GM18873 (cell line): ENCODE results near the gene RLBP1.

Experiments used
- ATAC-seq: cut with Tn5 transposase; IDR thresholded peaks from one replicate; pipeline ENCODE4 v1.9.1; 2021; ENCODE audit warnings: mild to moderate bottlenecking, moderate library complexity, moderate number of reproducible peaks; ENCODE audit not compliant: unreplicated experiment, low FRiP score

RLBP1 gene

DNA sequence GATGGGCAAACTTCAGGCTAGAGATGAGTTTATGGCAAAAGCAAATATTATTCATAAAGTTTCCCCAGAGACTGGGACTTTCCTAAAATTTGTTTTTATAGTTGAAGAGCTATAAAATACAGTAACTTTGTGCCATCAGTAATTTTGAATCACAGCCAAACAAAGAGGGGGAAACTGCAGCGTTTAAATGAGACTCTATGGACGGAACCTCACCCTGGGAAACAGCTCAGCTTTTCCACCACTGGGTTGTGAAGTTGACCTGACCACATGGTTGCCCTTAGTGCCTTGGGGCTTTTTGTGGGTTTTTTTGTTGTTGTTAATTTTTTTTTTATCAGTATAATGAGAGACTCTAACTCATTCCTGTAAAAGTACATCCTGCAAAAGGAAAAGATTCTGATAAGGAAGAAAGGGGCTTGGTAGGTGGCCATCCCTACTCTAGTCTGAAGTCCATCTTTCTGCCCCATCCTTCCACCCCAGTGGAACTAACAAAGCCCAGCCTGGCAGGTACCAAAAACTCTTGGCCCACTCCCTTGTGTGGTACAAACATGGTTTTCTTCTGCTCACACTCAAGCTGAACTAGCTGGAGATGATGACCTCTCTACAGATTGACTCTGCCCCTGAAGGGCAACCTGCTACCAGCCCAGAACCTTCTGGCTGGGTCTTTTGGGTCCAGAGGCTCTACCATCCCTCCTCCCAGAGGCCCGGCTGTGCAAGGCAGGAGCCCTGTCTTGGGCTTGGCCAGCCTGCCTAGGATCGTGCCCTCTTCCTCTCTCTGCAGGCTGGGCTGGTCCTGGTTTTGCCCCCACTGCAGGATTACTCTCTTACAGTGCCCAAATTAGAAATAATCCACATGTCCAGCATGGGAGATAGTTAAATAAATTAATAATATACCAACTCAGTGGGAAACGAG is 41.2 kb downstream of the RLBP1 start:
- no peak for ATAC-seq

DNA sequence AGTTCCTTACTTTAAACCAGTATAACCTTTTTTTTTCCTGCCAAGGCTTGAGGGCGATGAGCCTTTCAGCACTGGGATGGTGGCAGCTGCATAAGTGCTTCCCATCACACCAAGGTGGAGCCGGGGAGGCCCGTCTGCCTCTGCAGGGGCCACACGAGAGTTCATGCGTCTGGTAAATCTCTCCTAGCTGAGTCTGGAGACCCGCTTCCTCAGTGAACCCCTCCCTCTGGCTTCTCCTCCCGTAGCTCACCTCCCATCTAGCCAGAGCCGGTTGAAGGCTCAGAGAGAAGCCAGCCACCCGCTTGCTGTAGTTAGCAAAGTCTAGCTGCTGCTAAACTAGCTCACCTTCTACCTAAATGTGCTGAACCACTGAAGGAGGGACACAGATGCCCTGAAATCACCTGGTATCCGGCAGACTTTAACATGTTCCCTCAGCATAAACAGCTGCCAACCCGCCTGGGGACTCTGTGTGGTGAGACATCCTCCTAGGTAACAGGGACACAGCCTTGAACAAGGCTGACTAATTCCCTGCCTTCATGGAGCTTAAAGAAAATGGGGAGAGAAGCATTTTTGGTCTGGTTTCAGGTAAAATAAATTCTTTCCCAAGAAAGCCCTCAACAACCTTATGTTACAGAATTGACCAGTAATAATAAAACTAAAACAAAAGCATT is 42.9 kb downstream of the RLBP1 start:
- ATAC-seq = no peak

DNA sequence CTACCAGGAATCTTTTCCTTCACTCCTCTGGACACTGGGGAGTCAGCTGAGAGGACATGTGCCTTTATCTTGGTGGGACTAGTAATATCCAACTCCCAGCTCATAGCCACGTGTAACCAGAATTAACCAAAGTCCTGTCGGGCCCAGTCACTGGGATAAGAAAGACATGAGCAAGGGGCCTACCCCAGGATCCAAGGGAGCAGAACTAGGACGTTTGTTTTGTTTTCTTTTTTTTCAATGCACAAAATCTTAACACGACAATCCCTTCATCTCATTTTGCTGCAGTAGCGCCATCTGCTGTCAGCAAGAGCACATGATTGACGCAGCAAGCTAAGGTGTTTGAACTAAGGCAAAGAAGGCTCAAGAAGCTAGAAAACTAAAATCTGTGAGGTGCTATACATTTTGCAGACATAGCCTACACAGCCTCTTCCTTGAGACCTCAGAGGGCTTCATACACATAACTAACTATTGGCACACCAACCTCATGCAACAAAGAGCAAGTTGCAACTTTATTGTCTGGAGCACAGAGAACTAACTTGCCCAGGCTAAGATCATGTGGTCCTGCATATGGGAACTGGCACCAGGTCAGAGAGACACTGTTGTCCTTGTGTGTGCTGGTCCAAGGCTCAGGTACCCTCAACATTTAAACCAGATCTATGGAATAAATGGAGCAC is 43.6 kb downstream of the RLBP1 start:
- no peak for ATAC-seq

DNA sequence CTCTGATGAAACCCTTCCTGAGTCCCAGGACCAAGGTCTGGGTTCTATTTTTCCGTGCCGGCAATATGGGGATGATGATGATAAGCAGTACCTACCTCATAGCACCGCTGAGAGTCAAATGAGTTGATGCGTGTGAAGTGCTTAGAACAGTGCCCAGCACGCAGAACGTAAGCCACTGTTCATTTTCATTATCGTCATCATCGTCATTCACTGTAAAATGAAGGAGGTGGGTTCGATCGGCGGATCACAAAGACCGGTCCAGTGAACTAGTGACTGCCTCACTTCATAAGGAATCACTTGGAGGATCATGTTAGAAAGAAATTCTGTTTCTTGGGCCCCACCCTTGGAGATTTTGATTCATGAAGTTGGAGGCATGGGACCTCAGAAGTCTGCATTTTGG is 44.3 kb downstream of the RLBP1 start:
- no peak for ATAC-seq

DNA sequence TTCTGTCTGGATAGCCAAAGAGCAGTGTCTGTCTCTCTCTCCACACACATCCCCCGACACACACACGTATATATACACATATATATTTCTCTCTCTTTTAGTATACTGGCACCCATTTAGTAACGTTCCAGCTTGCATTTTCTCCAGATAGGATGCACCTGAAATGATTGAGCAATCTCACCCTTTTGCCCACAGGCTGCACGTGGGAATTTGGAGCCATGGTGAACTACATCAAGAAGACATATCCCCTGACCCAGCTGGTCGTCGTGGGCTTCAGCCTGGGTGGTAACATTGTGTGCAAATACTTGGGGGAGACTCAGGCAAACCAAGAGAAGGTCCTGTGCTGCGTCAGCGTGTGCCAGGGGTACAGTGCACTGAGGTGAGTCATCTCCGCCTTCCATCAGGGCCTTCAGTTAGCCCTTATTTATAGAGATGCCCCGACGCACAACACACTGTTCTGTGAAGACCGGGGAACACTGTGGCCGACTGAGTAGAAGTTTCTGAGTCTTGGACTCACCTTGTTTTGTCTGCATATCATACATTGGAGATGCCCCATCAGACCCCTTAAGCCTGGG is 45.7 kb downstream of the RLBP1 start:
- no peak for ATAC-seq

DNA sequence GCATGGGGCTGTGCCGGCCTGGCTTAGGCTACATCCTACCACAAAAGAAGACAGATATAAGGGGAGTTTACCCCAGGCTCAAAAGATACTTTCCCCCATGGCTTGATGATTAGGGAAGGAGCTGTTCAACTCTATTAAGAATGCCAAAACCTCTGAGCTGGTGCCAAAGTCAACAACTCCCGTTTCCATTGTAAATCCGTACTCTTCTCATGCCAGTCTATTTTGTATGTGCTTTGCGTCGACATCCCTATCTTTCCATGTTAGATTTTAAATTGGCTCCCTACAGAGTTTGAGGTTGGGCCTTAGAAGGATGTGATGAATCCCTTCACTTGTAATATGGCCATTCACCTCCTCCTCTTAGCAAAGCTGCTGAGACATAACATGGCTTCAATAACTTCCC is 46.9 kb downstream of the RLBP1 start:
- no peak for ATAC-seq

DNA sequence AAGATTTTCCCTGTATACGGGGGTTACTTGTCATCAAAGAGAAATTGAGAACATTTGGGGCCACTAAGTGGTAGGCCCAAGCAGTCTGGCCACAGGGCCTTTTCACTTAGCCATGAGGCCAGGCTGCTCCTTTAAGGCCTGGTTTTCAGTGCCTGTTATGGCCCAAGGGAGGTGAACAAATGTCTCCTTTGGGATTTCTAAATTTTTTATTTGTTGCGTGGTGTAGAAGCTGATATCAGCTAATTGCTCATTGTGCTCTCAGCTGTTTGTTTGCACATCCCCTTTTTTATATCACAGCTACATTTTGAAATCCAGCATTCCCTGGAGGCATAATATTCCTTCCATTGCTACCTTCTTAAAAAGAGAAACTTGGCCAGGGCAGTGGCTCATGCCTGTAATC is 48.5 kb downstream of the RLBP1 start:
- ATAC-seq = no peak

DNA sequence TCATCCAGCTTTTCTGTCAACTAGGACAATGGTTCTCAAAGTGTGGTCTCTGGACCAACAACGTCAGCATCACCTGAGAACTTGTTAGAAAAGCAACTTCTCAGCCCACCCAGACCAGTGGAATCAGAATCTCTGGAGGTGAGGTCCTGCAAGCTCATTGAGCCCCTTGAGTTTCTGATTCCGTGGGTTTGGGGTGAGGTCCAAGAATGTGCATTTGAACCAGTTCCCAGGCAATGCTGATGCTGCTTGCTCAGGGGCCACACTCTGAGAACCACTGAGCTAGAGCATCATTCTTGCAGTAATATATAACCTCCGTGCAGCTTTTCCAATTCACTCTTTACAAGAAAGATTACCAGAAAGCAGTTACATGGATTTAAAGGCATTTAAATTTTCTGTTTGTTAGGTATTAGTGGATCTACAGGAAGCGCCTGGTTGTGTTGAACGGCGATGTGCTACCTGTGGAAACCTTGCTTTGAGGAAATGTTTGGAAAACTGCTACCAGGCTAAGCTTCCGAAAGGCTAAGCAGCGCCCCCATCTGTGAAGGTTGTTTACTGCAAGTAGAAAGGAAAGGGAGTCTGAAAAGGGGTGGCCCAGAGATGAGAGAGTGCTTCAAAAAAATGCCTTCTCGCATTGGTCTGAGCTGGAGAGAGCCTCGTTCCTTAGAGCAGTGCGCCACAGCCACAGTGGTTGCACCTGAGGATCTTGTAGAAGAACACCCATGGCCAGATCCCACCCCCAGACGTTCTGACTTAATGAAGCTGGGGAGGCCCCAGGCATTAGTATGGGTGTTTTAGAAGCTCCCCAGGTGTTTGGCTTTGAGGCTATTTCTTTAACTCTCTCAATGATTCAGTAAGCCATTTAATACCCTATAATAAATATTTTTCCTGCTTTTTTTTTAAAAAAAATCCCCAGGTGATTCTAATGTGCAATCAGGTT is 50.0 kb downstream of the RLBP1 start:
- ATAC-seq = no peak

DNA sequence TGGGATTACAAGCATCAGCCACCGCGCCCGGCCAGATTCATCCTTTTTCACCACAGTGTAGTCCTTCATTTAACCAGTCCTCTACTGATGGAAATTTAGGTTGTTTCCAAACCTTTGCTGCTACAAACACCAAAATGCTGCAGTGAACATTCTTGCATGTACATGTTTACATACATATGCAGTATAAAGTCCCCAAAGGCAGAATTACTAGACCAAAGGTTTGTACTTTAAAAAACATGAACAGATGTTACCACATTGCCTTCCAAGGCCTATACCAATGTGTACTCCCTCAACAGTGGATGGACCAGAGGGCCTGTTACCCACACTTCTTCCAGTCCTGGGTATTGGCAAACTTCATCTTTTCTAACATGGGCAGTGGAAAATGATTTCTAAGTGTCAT is 51.0 kb downstream of the RLBP1 start:
- ATAC-seq = no peak

DNA sequence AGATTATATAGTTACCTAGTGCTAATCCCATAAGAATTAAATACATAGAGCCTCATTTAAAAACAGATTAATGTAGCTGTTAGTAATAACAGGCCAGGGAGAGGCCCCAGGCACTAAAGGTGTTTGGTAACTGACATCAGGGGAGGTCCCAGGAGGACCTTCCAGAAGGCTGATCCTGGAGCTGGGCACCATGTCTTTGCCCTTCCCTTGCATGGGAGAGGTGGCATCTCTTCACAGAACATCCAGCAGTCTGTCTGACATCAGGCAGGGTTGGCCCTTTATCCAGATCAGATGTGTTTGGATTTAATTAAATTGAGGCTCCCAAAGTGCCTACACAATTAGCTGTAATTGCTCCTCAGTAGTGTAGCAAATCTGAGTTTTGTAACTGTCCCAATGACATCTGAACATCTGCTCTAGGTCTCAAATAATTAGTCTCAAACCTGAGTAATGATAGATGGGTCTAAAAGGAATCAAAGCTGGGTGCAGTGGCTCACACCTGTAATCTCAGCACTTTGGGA is 53.0 kb downstream of the RLBP1 start:
- no peak for ATAC-seq

DNA sequence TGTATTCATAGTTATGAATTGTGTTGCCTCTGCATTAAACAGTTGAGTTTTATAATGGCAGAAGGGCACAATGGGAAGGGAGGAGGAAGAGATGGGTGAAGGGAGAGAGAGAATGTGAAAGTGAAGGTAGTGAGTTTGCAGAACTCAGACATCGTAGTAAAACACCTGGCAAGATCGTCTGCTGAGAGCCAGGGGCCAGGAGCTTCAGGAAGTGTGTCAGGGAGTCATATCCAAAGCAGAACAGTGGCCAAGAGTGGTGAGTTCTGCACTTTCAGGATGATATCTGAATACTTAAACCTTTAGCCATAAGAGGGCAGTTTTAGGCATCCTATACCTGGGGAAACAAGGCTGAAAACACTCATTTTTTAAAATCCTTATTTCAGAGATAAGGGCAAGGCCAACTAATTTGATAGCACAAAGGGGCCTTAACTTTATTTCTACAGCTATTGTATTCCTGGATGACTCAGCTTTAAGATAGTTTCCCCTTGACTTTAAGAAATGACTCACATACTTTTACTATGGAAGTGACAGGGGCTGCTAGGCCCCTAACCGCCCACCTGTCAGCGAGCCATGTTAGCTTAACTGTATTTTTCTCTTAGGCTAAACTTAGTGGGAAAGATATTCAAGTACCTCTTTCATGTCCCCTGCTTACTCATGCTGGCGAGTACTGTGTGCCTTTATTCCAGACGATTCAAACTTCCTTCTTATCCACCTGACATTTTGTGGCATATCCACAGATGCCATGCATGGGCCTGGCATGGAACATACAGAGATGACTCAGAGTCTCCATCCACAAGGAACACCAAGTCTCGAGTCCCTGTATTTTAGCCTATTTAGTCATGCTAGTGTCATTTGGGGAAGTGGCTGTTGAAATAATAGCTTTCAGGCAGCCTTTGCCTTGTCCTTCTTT is 53.9 kb downstream of the RLBP1 start:
- peak; percentile 64 for ATAC-seq

DNA sequence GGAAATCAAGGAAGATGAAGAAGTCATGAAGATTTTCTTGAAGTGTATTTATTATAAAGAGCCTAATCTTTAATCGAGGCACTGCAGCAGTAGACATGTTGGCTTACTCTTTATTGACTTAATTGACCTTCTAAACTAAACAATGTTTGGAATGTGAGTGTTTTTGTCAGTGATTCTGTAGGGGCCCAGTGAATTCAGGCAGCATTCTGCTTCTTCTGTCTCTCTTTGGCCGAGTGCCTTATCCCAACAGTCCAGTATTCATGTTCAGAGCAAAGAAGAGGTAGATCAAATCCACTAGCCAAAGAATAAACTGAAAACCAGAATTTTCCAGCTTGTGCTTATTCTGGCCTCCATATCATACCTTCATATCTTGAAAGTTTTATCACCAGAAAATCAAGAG is 55.7 kb downstream of the RLBP1 start:
- no peak for ATAC-seq

DNA sequence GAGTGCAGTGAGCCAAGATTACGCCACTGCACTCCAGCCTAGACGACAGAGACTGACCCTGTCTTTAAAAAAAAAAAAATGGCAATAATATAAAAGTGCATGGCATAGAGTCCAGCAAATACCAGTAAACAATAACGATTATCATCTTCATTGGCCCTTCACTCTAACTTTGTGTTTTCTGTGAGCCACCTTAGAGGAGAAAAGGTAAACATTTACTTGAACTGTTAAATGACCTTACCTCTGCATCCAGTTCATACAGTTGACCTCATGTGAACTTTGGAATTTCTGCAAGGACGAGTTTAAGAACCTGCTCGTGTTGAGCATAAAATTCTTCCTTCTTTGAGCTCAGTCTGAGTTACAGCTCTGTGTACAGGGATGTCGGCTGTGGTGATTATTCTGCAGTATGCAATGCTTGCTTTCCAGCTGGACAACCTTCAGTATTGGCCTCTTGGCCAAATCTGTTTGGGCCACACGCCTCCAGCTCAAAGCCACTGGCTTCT is 56.6 kb downstream of the RLBP1 start:
- no peak for ATAC-seq

DNA sequence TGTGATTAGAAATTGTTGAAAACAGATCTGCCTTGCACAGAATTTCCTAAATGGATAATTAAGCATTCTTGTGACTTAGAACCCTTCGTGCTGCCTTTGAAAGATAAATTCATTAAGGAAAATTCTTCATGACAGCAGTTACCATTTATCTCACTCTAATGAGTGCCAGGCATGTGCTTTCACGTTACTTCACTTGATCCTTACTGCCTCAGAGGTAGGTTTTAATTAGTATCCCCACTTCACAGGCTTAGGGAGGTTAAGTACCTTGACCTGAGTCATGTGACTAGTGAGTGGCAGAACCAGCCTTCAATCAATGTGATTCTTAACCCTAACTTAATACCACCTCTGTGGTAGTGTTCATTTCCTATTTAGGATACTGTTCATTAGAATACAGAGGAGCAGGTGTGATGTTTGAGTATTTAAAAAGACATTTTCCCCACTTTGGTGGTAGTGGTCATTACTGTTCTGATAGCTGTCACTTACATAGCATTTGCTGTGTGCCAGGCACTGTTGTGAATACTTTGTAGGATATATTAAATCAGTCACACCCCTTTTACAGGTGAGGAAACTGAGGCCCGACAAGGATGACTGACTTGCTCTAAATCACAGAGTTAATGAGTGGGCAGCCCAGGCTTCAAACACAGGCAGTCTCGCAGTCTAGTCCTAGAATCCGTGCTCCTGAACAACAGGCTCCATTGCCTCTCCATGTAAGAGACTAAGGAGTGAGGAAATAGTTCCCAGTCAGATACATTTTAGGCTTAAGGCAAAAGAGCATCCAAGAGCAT is 57.9 kb downstream of the RLBP1 start:
- no peak for ATAC-seq

DNA sequence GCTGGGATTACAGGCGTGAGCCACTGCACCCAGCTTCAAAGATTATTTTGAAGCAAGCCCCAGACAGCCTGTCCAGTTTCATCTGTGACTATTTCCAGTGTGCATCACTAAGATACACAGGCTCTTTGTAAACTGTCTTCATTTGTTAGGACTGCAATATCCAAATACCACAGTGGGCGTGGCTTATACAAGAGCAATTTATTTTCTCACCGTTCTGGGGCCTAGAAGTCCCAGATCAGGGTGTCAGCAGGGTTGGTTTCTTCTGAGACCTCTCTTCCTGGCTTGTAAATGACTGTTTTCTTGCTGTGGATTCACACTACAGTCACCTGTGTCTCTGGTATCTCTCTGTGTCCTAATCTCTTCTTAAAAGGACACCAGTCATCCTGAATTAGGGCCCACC is 59.7 kb downstream of the RLBP1 start:
- ATAC-seq = no peak
